GM12872 (cell line): ENCODE data around the gene RTEL1.

ENCODE experiments used
- TF ChIP-seq, protein P1 (sequence below): IDR thresholded peaks from 3 replicates; pipeline ENCODE4 v1.5.1; 2011; ENCODE audit warnings: low read depth, mild to moderate bottlenecking, low read length, moderate library complexity; ENCODE audit not compliant: insufficient read depth

The RTEL1 gene

DNA sequence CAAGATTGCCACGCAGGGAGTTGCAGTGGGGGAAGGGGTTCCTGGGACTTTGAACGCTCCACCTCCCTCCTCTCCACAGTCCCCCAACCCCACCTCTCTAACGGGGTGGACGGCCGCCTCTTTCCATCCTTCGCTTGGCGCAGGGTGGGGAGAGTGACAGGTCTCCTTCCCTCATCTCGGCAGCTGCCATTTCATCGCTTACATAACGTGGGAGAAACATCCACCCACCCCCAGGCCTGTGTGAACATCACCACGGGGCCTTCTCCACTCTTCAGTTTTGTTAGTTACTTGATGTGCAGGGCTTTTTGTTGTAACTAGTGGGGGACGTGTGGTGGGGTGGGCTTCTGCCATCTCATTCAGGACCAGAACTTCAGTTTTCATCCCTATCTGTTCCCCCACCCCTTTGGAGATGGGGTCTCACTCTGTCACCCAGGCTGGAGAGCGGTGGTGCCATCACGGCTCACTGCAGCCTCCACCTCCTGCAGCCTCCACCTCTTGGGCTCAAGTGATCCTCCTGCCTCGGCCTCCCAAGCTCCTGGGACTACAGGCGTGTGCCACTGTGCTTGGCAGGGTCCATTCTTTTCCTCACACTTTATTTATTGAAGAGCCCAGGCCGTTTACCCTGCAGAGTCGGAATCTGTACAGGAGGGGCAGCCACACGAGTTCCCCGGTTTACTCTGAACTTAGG lies 17.7 kb downstream of the RTEL1 start:
- TF ChIP-seq, protein P1, sequence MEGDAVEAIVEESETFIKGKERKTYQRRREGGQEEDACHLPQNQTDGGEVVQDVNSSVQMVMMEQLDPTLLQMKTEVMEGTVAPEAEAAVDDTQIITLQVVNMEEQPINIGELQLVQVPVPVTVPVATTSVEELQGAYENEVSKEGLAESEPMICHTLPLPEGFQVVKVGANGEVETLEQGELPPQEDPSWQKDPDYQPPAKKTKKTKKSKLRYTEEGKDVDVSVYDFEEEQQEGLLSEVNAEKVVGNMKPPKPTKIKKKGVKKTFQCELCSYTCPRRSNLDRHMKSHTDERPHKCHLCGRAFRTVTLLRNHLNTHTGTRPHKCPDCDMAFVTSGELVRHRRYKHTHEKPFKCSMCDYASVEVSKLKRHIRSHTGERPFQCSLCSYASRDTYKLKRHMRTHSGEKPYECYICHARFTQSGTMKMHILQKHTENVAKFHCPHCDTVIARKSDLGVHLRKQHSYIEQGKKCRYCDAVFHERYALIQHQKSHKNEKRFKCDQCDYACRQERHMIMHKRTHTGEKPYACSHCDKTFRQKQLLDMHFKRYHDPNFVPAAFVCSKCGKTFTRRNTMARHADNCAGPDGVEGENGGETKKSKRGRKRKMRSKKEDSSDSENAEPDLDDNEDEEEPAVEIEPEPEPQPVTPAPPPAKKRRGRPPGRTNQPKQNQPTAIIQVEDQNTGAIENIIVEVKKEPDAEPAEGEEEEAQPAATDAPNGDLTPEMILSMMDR: no peak

DNA sequence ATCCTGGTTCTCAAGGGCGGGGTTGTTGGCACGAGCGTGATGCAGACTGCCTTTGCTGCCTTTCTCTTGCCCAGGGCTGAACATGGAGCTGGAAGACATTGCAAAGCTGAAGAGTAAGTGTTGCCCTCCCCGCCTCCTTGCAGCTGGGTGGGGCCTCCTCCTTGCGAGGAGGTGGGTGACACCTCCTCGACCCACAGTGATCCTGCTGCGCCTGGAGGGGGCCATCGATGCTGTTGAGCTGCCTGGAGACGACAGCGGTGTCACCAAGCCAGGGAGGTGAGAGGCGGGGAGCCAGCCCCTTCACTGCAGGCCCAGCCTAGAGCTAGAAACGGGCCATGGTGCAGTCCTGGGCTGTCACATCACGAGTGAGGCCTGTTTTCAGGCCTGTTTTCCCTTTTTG lies 20.0 kb downstream of the RTEL1 start:
- TF ChIP-seq, protein P1: no peak

DNA sequence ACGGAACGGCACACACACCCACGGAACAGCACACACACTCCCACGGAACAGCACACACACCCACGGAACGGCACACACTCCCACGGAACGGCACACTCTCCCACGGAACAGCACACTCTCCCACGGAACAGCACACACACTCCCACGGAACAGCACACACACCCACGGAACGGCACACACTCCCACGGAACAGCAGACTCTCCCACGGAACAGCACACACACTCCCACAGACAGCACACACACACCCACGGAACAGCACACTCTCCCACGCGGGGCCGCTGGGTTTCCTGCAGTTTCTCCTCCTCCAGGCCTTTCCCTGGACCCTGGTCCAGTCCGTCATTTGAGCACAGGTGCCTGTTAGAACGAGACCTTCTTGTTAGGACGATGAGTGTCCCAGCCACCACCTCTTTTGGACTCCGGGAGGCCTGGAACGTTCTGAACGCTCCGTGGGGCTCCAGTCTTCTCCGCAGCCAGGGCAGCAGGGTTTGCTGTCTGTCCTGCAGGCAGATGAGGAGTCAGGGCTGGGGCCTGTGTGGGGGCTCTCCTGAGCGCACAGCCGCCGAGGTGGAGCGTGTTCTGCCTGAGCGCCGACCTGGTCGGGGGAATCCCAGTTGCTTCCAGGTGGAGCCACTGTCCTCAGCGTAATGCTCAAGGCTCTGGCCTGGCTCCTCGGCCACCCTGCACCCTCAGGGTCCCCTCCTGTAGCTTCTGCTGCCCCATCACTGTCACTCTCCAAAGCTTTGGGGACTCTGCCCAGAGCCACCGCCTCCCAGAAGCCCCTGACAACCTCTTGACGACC lies 20.8 kb downstream of the RTEL1 start:
- TF ChIP-seq, protein P1: no peak

DNA sequence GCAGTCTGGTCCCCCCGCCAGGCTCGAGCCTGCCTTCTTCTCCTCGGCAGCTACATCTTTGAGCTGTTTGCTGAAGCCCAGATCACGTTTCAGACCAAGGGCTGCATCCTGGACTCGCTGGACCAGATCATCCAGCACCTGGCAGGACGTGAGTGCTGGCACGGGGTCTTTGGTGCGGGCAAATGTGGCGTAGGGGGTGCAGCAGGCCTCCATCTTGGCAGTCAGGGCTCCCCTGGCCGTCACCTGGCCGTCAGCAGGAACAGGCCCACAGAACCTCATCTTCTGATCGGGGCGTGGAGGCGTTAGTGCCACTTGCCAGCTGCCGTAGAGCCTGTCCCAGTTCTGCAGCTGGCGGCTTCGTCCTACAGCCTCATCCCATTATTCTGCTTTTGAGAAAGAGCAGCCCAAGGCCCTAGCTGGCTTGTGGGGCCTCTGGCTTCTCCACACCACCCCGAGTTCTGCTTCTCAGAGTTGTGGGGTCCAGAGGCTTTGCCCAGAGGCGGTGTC lies 21.7 kb downstream of the RTEL1 start:
- TF ChIP-seq, protein P1: no peak

DNA sequence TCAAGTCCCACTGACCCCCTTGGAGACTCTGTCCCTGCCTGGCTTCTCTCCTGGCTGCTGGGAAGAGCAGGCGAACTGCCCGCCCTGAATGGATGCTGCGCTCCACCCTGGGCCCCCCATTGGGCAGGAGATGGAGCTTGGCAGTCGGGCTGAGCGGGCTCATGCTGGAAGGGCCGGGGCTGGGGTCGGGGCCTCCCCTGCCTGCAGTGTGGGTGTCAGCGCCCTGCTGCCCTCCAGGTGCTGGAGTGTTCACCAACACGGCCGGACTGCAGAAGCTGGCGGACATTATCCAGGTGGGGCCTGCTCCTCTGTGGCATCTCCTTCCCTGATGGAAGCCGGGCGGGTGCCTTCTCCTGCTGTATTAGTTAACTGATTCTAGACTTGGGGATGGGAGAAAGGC lies 22.3 kb downstream of the RTEL1 start:
- TF ChIP-seq, protein P1: no peak

DNA sequence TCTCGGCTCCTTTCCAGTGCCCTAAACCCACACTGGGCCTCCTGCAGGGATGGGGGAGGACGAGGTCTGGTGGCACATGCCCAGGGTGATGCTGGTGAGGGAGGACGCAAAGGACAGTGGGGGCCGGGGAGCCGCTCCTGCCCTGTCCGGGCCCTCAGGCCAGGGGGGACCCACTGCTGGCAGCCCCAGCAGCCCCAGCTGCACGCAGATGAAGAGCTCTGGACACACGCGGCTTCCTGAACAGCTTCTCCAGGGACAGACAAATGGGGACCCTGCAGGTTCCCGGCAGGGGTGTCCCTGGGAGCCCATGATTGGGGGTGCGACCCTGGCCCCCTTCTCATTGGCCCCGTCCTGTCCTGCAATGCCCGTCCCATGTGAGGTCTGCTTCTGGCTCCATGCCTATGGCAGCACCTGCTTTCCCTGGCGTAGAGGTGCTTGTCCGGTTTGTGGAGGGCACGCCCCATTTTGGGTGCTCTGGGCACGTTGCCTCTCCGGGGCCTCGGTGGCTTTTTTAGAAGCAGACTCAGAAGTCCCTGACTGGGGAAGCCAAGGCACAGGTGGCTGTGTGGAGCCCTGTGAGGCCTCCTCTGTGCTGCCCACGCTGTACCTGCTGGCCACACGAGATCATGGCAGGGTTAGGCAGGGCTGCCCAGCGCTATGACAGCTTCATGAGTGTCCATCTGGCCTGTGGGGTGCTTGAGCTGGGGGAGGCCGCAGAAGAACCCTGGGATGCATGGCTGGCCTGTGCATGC lies 22.9 kb downstream of the RTEL1 start:
- TF ChIP-seq, protein P1: no peak

DNA sequence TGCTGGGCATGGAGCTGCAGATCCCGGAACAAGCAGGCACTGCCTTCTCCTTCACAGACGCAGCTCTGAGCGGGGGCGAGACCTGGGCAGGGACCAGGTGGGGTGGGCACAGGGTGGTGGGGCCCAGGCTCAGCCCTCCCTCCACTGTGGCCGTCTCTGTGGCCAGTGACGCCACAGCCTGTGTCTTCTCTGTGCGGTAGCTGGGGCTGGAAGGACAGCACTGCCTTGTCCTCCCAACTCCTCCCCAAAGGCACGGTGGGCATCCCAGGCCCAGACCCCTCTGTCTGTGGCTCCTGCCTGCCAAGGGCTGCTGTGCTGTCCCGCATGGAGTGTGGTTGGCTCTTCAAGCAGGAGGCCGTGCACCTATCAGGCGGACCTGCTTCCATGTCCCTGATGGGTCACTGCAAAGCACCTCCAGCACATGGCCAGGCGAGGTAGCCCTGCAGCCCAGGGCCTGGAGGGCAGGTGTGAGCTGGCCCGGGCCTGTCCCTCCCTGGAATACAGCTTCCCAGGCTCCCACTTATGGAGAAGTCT lies 23.6 kb downstream of the RTEL1 start:
- TF ChIP-seq, protein P1: no peak
